Right lobe of liver (tissue), 4 donors: Measurements from ENCODE around the gene NADSYN1.

Experiments
- POLR2A ChIP-seq: fragments of 450-650 bp; IDR thresholded peaks from one replicate; pipeline ENCODE4 v1.6.1; 2017; ENCODE audit warnings: antibody characterized with exemption, mild to moderate bottlenecking
- TF ChIP-seq, protein P1 (sequence below), 4 donors: fragments of 200-600 bp in 3 of 4; fragments of 450-650 bp in 1 of 4; IDR thresholded peaks; one replicate each; pipeline versions ENCODE4 v1.5.1 to v1.8.0; 2016 to 2022; ENCODE audit warnings: antibody characterized with exemption in 4 of 4, mild to moderate bottlenecking in 2 of 4
- donor health status: DM: no; HTN: no; CAD: no.
- donor health status: DM: no; HTN: no; CAD: no.
- donor health status: DM: no; HTN: yes; CAD: no.

GRCh38 chr11:71463331-71464211 lies 10.6 kb downstream of the NADSYN1 start:
- TF ChIP-seq, protein P1, sequence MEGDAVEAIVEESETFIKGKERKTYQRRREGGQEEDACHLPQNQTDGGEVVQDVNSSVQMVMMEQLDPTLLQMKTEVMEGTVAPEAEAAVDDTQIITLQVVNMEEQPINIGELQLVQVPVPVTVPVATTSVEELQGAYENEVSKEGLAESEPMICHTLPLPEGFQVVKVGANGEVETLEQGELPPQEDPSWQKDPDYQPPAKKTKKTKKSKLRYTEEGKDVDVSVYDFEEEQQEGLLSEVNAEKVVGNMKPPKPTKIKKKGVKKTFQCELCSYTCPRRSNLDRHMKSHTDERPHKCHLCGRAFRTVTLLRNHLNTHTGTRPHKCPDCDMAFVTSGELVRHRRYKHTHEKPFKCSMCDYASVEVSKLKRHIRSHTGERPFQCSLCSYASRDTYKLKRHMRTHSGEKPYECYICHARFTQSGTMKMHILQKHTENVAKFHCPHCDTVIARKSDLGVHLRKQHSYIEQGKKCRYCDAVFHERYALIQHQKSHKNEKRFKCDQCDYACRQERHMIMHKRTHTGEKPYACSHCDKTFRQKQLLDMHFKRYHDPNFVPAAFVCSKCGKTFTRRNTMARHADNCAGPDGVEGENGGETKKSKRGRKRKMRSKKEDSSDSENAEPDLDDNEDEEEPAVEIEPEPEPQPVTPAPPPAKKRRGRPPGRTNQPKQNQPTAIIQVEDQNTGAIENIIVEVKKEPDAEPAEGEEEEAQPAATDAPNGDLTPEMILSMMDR (IDR thresholded peaks at IDR 0.05) = no peak
- TF ChIP-seq POLR2A = no peak
